Mammary epithelial cell (primary cell): ENCODE data around the gene CLEC20A.

Experiments used
- EZH2 ChIP-seq: IDR thresholded peaks from 2 replicates; pipeline ENCODE4 v1.6.1; 2012; ENCODE audit warnings: low read length, inconsistent platforms, borderline replicate concordance
- TF ChIP-seq, protein P1 (sequence below), 2 donors: IDR thresholded peaks in 1 of 2; conservative IDR thresholded peaks in 1 of 2; 2 replicates each; pipeline ENCODE4 v1.5.1; 2011 to 2012; ENCODE audit warnings: inconsistent platforms in 2 of 2, low read length in 2 of 2, mild to moderate bottlenecking in 2 of 2, control low read depth in 1 of 2, low read depth in 1 of 2; ENCODE audit not compliant: insufficient read depth in 1 of 2; ENCODE audit errors: extremely low read depth in 1 of 2

DNA sequence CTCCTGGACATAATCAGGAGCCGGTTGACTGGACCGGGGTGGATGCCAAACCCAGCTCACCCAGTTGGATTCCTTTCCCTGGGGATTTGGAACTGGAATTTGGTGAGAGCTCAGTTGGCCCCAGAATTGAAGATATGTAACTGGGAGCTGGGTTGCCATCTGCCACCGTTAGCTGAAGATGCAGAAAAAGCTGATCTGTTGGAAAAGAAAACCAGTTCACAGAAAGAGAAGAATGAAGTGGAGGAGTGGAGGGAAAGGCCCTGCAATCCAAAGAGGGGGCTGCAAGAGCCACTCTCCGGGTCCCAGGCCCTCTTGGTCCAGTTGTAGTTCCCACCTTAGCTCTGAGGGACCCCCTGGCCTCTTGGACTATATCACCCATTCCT lies 32.2 kb upstream of the CLEC20A start:
- TF ChIP-seq, protein P1, sequence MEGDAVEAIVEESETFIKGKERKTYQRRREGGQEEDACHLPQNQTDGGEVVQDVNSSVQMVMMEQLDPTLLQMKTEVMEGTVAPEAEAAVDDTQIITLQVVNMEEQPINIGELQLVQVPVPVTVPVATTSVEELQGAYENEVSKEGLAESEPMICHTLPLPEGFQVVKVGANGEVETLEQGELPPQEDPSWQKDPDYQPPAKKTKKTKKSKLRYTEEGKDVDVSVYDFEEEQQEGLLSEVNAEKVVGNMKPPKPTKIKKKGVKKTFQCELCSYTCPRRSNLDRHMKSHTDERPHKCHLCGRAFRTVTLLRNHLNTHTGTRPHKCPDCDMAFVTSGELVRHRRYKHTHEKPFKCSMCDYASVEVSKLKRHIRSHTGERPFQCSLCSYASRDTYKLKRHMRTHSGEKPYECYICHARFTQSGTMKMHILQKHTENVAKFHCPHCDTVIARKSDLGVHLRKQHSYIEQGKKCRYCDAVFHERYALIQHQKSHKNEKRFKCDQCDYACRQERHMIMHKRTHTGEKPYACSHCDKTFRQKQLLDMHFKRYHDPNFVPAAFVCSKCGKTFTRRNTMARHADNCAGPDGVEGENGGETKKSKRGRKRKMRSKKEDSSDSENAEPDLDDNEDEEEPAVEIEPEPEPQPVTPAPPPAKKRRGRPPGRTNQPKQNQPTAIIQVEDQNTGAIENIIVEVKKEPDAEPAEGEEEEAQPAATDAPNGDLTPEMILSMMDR (conservative IDR thresholded peaks at IDR 0.05 in 1 of 2, IDR thresholded peaks at IDR 0.05 in 1 of 2; ENCODE audit: extremely low read depth in 1 of 2, insufficient read depth in 1 of 2, low read depth in 1 of 2, low read length in 2 of 2), result no peak
- TF ChIP-seq EZH2, result no peak
